Measurements from ENCODE around the gene TPTE.
"Not testable (repeated sequence)": the region's sequence is repeated elsewhere in the genome, so short reads cannot be mapped to it uniquely, and the experiment has no call there.

The TPTE gene

DNA sequence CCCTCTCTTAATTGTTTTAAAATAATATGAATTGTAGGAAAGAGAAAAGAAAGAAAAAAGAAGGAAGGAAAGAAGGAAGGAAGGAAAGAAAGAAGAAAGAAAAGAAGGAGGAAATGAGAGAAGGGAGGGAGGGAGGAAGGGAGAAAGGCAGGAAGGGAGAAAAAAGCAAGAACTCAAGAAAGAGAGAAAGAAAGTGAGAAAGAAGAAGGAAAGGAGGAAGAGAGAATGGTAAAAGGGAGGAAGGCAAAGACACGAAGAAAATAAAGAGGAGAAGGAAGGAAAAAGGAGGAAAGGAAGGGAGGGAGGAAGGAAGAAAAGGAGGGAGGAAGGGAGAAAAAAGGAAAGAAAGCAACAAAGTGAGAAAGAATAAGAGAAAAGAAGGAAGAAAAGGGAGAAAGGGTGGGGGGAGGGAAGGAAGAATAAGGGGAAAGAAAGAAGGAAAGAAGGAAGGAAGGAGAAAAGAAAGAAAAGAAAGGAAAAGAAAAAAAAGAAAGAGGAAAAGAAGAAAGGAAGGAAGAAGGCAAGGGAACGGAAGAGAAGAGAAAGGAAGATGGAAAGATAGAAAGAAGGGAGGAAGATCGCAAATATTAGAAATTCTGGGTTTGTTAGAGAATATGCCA is 95.9 kb downstream of the TPTE start:
- not testable (repeated sequence) for DNase-seq

DNA sequence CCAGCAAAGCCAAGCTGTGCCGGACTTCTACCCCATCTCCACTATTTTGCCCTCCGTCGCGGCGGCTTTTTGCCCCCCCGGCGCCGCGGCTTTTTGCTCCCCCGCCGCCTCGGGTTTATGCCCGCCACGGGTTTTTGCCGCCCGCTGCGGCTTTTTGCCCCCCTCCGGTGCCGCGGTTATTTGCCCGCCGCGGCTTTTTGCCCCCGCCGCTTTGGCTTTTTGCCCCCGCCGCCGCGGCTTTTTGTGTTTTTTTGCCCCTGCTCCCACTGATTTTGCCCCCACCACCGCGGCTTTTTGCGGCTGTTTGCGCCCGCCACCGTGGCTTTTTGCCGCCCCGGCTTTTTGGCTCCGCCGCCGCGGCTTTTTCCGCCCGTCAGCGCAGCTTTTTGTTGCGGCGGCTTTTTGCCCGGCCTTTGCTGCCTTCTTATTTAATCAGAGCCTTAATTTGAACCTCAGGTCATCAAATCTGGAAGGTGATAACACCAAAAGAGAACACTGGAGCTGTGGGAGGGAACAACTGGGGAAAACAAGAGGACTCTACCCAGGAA is 106.0 kb downstream of the TPTE start:
- DNase-seq = no peak

DNA sequence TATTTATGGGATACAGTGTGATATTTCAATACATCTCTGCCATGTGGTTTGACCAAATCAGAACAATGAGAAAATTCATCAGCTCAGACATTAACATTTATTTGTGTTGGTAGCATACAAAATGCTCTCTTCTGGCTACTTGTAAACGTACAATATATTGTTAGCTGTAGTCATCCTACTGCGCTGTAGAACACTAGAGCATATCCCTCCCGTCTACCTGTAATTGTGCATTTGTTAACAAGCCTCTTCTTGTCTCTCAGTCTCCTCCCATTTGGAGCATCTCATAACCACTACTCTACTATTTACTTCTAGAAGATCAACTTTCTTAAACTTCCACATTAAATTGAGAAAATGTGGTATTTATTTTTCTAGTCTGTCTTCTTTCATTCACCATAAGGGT is 107.9 kb downstream of the TPTE start:
- not testable (repeated sequence) for DNase-seq

DNA sequence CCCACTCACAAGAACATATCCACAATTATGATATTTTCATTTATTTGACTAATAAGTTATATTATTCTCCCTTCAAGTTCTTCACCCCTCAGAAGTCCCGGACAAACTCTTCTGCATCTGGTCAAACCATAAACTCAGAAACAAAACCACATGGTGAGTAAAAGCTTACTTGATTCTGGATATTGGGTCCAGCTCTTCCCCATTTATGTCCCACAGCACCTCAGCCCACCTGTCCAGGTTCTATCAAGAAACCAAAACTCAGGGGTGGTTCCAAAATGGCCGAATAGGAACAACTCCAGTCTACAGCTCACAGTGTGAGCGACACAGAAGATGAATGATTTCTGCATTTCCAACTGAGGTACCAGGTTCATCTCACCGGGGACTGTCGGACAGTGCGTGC is 109.4 kb downstream of the TPTE start:
- DNase-seq = not testable (repeated sequence)

DNA sequence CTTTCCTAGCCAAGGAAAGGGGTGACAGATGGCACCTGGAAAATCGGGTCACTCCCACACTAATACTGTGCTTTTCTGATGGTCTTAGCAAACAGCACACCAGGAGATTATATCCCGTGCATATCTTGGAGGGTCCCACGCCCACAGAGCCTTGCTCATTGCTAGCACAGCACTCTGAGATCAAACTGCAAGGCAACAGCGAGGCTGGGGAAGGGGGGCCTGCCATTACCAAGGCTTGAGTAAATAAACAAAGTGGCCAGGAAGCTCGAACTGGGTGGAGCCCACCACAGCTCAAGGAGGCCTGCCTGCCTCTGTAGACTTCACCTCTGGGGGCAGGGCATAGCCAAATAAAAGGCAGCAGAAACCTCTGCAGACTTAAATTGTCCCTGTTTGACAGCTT is 109.9 kb downstream of the TPTE start:
- not testable (repeated sequence) for DNase-seq

DNA sequence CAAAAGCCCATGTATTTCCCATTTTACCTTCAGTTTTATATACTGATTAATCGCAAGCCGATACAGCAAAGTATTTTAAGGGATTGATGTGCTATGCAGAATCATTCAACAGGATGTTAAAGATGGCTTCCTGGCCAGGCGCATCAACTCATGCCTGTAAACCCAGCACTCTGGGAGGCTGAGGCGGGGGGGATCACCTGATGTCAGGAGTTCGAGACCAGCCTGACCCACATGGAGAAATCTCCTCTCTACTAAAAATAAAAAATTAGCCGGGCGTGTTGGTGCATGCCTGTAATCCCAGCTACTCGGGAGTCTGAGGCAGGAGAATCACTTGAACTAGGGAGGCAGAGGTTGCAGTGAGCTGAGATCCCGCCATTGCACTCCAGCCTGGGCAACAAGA is 116.8 kb downstream of the TPTE start:
- not testable (repeated sequence) for DNase-seq

DNA sequence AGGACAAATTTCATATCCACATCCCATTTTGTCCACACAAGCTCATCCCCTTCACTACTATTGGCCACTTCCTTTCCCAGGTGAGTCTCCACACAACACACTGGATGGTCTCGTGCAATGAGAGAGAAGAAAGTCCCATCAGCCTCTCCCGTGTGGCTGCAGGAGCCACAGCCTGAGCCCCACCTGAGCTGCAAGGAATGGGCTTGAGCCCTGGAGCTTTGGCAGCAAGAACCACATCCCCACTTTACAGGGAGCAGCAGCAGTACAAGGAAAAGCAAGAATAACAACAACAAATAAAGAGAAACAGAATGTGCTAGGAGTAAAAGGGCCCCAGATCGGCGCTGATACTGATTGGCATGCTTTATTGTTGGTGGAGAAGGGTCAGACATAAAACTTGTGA is 117.7 kb downstream of the TPTE start:
- no peak for DNase-seq

DNA sequence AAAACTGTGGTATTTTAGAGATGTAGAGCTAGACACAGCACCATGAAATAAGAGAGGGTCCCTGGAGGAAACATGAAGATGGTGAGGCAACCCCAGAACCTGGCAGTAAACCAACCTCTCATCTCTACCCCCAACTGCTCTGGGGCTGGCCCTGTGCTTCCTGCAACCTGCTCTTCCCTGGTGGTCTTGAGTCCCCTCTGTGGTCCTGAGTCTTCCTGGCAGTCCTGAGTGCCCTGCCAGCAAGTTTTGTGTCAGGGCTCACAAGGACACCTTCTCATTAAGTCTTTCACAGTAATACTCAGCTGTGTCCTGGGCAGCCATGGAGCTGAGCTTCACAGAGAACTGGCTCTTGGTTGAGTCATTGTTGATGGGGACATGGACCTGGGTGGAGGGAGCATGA is 118.4 kb downstream of the TPTE start:
- not testable (repeated sequence) for DNase-seq

DNA sequence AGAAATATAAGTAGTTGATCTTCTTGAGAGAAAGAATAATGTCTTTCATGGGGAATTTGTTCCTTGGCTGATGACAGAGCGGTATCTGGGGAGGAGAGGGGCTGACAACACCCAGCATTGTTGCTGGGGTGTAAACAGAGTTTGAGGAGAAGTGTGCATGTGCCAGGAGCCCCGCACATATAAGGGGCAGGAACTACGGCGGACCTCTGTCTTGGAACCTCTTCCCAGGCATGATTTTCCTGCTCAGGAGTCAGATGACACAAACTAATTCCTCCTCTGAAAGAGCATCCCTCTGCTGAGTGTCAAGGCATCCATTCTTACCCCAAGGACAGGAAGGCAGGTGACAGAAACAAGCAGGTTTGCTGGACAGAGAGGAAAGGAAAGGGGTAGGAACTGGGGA is 119.1 kb downstream of the TPTE start:
- DNase-seq = no peak

DNA sequence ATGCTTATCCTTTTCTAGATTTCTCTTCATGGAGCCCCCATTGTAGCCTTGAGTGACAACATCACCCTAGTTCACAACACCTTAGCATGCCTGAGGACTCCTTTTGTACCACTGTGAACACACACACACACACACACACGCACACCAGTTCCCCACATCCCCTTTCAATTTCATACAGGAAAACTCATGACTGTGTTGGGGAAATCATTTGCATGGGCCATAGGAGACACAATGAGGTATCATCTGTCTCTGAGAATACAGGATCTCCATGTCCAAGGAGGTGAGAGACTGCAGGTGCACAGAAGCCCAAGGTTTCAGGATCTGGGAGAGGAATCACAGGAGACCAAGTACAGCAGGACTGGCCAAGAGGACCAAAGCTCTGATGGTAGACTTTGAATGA is 119.7 kb downstream of the TPTE start:
- no peak for DNase-seq

DNA sequence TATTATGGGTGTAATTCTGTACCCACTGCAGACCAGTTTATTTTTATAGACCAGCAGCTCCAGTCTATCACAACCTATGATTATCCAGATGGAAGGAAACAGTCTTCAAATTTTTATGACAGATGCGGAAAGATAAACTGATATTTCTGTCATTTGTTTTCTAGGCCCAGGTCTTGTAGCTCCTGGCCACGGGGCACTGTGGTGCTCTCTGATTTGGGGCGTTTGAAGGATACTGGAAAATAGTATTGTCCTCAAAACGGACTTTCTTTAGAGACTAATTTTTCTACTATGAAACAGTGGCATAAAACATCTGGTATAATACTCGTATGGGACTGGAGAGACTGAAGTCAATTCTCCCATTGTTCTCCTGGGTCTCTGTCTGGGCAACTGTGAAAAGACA is 124.3 kb downstream of the TPTE start:
- not testable (repeated sequence) for DNase-seq

DNA sequence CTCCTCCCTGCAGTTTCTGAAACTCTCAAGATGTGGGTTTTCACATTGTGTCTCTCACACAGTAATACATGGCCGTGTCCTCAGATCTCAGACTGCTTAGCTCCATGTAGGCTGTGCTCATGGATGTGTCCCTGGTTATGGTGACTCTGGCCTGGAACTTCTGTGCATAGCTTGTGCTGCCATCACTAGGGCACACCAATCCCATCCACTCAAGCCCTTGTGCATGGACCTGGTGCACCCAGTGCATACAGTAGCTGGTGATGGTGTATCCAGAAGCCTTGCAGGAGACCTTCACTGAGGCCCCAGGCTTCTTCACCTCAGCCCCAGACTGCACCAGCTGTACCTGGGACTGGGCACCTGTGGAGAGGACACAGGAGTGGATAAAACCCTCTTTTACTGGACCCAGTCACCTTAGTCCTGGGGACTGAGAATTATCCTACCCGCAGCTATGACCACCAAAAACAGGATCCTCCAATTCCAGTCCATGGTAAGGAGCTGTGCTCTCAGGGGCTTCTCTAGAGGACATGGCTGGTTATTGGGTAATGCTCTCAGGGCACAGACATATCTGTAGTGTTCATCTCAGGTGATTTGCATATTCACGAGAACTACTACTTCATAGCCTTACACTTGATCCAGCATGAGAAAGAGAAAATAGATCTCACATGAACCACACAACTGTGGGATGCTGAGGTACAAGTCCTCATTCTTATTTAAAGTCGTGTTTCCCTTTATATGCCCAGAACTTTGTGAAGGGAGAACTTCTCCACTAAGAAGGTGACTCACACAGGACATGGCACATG is 128.2 kb downstream of the TPTE start:
- DNase-seq = not testable (repeated sequence)

DNA sequence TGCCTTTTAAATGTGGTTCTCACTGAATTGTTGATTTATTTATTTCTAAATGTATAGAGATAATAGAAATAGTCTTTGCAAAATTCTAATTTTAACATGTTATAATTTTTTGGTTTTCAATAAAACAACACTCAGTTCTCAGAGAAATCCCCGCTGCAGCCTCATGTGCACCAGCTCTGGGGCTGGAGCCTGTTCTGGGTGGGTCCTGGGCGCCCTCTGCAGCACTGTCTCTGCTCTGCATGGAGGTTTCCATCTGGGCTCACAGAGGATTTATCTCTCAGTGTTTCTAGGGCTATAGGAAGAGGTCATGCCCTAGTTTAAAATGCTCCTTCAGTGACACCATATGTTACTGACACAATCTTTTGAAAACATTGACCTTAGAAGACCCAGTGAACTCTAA is 128.9 kb downstream of the TPTE start:
- DNase-seq = not testable (repeated sequence)

Measured in NK-92 treated with Interleukin-12 subunit alpha and Interleukin-12 subunit beta, amount 100 ng/mL, for 24 hours (cell line).